ENCODE measurements around the gene ACSS3. TPM values are rescaled to one million over a fixed set of nuclear protein-coding genes. Genes with fewer than 3 reads are reported as not detected.

The ACSS3 gene
- total and polyA plus RNA-seq, 4 donors = 18.2 to 94.3 (median 32.5) TPM

- Histone ChIP-seq H3K27ac (ENCODE audit: low read depth in 1 of 2, low read length in 2 of 2) (no peak overlapping the region), H3K4me3 (ENCODE audit: low read depth in 1 of 3, low read length in 3 of 3) (no peak overlapping the region), H3K27me3 (ENCODE audit: control insufficient read depth in 4 of 4, insufficient read depth in 4 of 4, low read length in 3 of 4) (no peaks in the 10 kb centered on the region), H3K9me3 (ENCODE audit: control insufficient read depth in 4 of 4, low read length in 3 of 4) (no peaks in the 10 kb centered on the region), H3K36me3 (ENCODE audit: control insufficient read depth in 4 of 4, insufficient read depth in 3 of 4, low read depth in 1 of 4, low read length in 3 of 4) (peaks cover 0 to 2% (median 0%) of the 10 kb centered on the region in 4 donors), H3K4me1 (ENCODE audit: control insufficient read depth in 4 of 4, insufficient read depth in 4 of 4, low read length in 3 of 4) (peaks cover 0 to 4% (median 0%) of the 10 kb centered on the region in 4 donors), H3K9ac (ENCODE audit: low read depth in 1 of 2, low read length in 2 of 2) (no peak overlapping the region)
- TF ChIP-seq FOXA1 (IDR thresholded peaks at IDR 0.05) (no peak), HNF4G (IDR thresholded peaks at IDR 0.05) (no peak), CTCF (IDR thresholded peaks at IDR 0.05; ENCODE audit: low read depth, low read length, missing input control) (no peak), SP1 (IDR thresholded peaks at IDR 0.05) (no peak), JUND (IDR thresholded peaks at IDR 0.05) (no peak)
- 99% methylated on average over 1 of the region's 1 CpG for WGBS
- DNase-seq (ENCODE audit: low spot score) = no peak
Observed at GRCh38 chr12:81207173-81207572, 129.3 kb downstream of the ACSS3 start.

- no peak overlapping the region for H3K27ac ChIP-seq (ENCODE audit: low read depth in 1 of 2, low read length in 2 of 2)
- 84% methylated on average over 4 of the region's 4 CpGs for WGBS
- H3K27me3 ChIP-seq (ENCODE audit: control insufficient read depth in 4 of 4, insufficient read depth in 4 of 4, low read length in 3 of 4) = no peaks in the 10 kb centered on the region
- peaks cover 0 to under 1% (median 0%) of the 10 kb centered on the region in 4 donors for H3K36me3 ChIP-seq (ENCODE audit: control insufficient read depth in 4 of 4, insufficient read depth in 3 of 4, low read depth in 1 of 4, low read length in 3 of 4)
- peaks cover 0 to 4% (median 0%) of the 10 kb centered on the region in 4 donors for H3K4me1 ChIP-seq (ENCODE audit: control insufficient read depth in 4 of 4, insufficient read depth in 4 of 4, low read length in 3 of 4)
- no peak for TF ChIP-seq FOXA1 (IDR thresholded peaks at IDR 0.05)
- H3K9ac ChIP-seq (ENCODE audit: low read depth in 1 of 2, low read length in 2 of 2) = no peak overlapping the region
- no peak for DNase-seq (ENCODE audit: low spot score)
- H3K9me3 ChIP-seq (ENCODE audit: control insufficient read depth in 4 of 4, low read length in 3 of 4) = no peaks in the 10 kb centered on the region
- no peak overlapping the region for H3K4me3 ChIP-seq (ENCODE audit: low read depth in 1 of 3, low read length in 3 of 3)
Observed at GRCh38 chr12:81207664-81208063, 129.8 kb downstream of the ACSS3 start.

- TF ChIP-seq, protein P1, sequence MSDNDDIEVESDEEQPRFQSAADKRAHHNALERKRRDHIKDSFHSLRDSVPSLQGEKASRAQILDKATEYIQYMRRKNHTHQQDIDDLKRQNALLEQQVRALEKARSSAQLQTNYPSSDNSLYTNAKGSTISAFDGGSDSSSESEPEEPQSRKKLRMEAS (IDR thresholded peaks at IDR 0.05) = no peak
- TF ChIP-seq HNF4A (conservative IDR thresholded peaks at IDR 0.05) = no peak
- no peak for TF ChIP-seq RAD21 (IDR thresholded peaks at IDR 0.05)
- TF ChIP-seq FOXA2 (IDR thresholded peaks at IDR 0.05) = no peak
- TF ChIP-seq CTCF (IDR thresholded peaks at IDR 0.05; ENCODE audit: low read depth, low read length, missing input control) = no peak
- TF ChIP-seq EGR1 (IDR thresholded peaks at IDR 0.05; ENCODE audit: low read depth in 2 of 2) = no peak
- no peak for TF ChIP-seq REST (IDR thresholded peaks at IDR 0.05)
- no peak for TF ChIP-seq FOXA1 (IDR thresholded peaks at IDR 0.05)
- TF ChIP-seq RXRA (IDR thresholded peaks at IDR 0.05) = no peak
- TF ChIP-seq JUND (IDR thresholded peaks at IDR 0.05) = no peak
- TF ChIP-seq NR2F2 (IDR thresholded peaks at IDR 0.05) = no peak
- TF ChIP-seq YY1 (IDR thresholded peaks at IDR 0.05) = no peak
- TF ChIP-seq, protein P2, sequence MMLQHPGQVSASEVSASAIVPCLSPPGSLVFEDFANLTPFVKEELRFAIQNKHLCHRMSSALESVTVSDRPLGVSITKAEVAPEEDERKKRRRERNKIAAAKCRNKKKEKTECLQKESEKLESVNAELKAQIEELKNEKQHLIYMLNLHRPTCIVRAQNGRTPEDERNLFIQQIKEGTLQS (IDR thresholded peaks at IDR 0.05) = no peak
- TF ChIP-seq HNF4G (IDR thresholded peaks at IDR 0.05) = no peak
- Histone ChIP-seq H3K4me1 (ENCODE audit: control insufficient read depth in 4 of 4, insufficient read depth in 4 of 4, low read length in 3 of 4) (peaks cover 0 to 4% (median 0%) of the 10 kb centered on the region in 4 donors), H3K9ac (ENCODE audit: low read depth in 1 of 2, low read length in 2 of 2) (no peak overlapping the region), H3K27me3 (ENCODE audit: control insufficient read depth in 4 of 4, insufficient read depth in 4 of 4, low read length in 3 of 4) (no peaks in the 10 kb centered on the region), H3K27ac (ENCODE audit: low read depth in 1 of 2, low read length in 2 of 2) (no peak overlapping the region), H3K4me3 (ENCODE audit: low read depth in 1 of 3, low read length in 3 of 3) (no peak overlapping the region), H3K9me3 (ENCODE audit: control insufficient read depth in 4 of 4, low read length in 3 of 4) (no peaks in the 10 kb centered on the region), H3K36me3 (ENCODE audit: control insufficient read depth in 4 of 4, insufficient read depth in 3 of 4, low read depth in 1 of 4, low read length in 3 of 4) (no peaks in the 10 kb centered on the region)
- WGBS = 79% methylated on average over 9 of the region's 9 CpGs
- DNase-seq (ENCODE audit: low spot score) = no peak
Observed at GRCh38 chr12:81208187-81208911, 130.5 kb downstream of the ACSS3 start.

All from liver (tissue), 9 donors.